Osteocyte (in vitro differentiated cells): ENCODE measurements around the gene PLA2G5. TPM values are rescaled to one million over a fixed set of nuclear protein-coding genes. Genes with fewer than 3 reads are reported as not detected.
A peak's percentile ranks its signal among the peaks of the same experiment; 100 is the strongest.

ENCODE experiments used
- DNase-seq: peaks from one replicate; pipeline ENCODE4 v3.0.0; 2021; ENCODE audit warnings: mixed read lengths; ENCODE audit not compliant: unreplicated experiment; ENCODE audit errors: extremely low spot score
- H3K27ac Mint-ChIP-seq: one replicate; pipeline ENCODE4 v1.8.0; 2021; ENCODE audit warnings: mild to moderate bottlenecking, mixed read lengths; ENCODE audit not compliant: unreplicated experiment
- H3K27me3 Mint-ChIP-seq: one replicate; pipeline ENCODE4 v1.8.0; 2021; ENCODE audit warnings: mixed read lengths; ENCODE audit not compliant: unreplicated experiment
- H3K36me3 Mint-ChIP-seq: one replicate; pipeline ENCODE4 v1.8.0; 2021; ENCODE audit warnings: mixed read lengths; ENCODE audit not compliant: unreplicated experiment
- H3K4me1 Mint-ChIP-seq: one replicate; pipeline ENCODE4 v1.8.0; 2021; ENCODE audit warnings: mixed read lengths; ENCODE audit not compliant: unreplicated experiment
- H3K4me3 Mint-ChIP-seq: one replicate; pipeline ENCODE4 v1.8.0; 2021; ENCODE audit warnings: mild to moderate bottlenecking, moderate library complexity, mixed read lengths; ENCODE audit not compliant: unreplicated experiment
- H3K9me3 Mint-ChIP-seq: one replicate; pipeline ENCODE4 v1.8.0; 2021; ENCODE audit warnings: mixed read lengths; ENCODE audit not compliant: unreplicated experiment
- total RNA-seq: library from RNA; stranded (reverse); gene quantifications from 2 replicates; pipeline ENCODE4 v1.2.1, GENCODE V29; 2021
- TF ChIP-seq, protein P1 (sequence below): fragments of 200-600 bp; sonication (generic); IDR thresholded peaks from 2 replicates; pipeline ENCODE4 v1.5.0; 2021; ENCODE audit warnings: antibody characterized with exemption, mild to moderate bottlenecking, moderate library complexity

Gene PLA2G5
- total RNA-seq, 1 donor from 2014 or later: not detected

DNA sequence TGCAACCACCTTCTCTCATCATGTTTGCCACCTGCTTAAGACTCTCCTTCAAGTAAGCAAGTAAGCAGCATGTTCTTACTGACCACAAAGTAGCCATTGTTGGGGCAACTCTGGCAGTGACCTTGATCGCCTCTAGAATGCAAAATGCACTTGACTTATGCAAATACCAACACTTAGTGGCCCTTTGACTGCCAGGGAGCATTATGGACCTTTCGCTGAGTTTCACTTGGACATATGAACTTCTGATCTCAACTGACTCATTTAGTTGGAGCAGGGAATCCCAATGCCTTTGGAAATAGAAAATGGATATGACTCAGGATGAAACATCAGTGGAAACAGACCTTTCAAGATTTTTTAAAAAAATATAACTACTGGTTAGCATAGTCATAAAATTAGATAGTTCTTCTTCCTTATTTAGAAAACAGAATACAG, 6.1 kb upstream of the PLA2G5 start:
- H3K4me3 Mint-ChIP-seq: no peak overlapping the region
- no peaks in the 10 kb centered on the region for H3K36me3 Mint-ChIP-seq
- TF ChIP-seq, protein P1, sequence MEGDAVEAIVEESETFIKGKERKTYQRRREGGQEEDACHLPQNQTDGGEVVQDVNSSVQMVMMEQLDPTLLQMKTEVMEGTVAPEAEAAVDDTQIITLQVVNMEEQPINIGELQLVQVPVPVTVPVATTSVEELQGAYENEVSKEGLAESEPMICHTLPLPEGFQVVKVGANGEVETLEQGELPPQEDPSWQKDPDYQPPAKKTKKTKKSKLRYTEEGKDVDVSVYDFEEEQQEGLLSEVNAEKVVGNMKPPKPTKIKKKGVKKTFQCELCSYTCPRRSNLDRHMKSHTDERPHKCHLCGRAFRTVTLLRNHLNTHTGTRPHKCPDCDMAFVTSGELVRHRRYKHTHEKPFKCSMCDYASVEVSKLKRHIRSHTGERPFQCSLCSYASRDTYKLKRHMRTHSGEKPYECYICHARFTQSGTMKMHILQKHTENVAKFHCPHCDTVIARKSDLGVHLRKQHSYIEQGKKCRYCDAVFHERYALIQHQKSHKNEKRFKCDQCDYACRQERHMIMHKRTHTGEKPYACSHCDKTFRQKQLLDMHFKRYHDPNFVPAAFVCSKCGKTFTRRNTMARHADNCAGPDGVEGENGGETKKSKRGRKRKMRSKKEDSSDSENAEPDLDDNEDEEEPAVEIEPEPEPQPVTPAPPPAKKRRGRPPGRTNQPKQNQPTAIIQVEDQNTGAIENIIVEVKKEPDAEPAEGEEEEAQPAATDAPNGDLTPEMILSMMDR: no peak
- H3K9me3 Mint-ChIP-seq: no peaks in the 10 kb centered on the region
- H3K27me3 Mint-ChIP-seq: no peaks in the 10 kb centered on the region
- no peak overlapping the region for H3K27ac Mint-ChIP-seq
- DNase-seq: no peak
- no peaks in the 10 kb centered on the region for H3K4me1 Mint-ChIP-seq

- Mint-ChIP-seq H3K27ac (no peak overlapping the region), H3K4me1 (no peaks in the 10 kb centered on the region), H3K36me3 (no peaks in the 10 kb centered on the region), H3K27me3 (peaks cover 6% of the 10 kb centered on the region), H3K9me3 (no peaks in the 10 kb centered on the region), H3K4me3 (no peak overlapping the region)
- TF ChIP-seq, protein P1: no peak
- DNase-seq: peak; percentile 60
Measured at GRCh38 chr1:20068722-20069121, 1.3 kb upstream of the PLA2G5 start.

DNA sequence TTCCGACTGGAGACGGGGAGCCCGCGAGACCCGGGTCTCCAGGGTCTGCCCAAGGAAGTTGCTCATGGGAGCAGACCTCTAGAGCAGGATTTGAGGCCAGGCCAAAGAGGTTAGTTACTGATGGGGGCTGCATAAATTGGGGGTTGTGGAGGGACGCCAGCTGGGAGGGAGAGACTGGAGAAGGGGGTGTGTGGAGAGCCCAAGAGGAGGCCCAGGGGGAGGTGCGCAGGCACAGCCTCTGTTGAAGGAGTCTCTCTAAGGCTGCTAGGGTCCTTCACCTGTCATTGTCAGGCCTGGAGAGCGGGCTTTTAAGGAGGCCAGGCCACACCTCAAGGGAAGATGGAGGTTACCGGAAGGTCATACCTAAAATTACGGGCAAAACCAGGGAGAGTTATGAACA, 363 bp downstream of the PLA2G5 start:
- Mint-ChIP-seq H3K36me3 (no peaks in the 10 kb centered on the region), H3K27ac (no peak overlapping the region), H3K27me3 (peaks cover 6% of the 10 kb centered on the region), H3K4me3 (no peak overlapping the region), H3K4me1 (no peaks in the 10 kb centered on the region), H3K9me3 (no peaks in the 10 kb centered on the region)
- peak; percentile 74 for DNase-seq
- TF ChIP-seq, protein P1: no peak

DNA sequence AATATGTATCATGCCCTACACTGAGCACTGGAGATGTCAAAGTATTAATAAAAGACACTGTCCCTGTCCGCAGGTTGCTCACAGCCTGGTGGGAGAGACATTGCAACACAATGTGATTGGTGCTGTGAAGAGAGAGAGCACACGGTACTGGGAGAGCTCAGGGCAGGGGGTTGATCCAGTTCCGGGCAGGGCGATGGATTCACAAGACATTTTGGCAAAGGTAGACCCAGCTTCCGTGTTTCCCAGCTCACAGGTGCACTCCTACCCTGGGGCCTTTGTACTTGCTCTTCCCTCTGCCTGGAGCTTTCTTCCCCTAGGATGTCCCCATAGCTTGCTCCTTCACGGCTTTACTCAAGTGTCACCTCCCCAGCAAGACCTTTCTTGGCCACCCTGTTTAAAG, 1.4 kb downstream of the PLA2G5 start:
- Mint-ChIP-seq H3K27ac (no peak overlapping the region), H3K36me3 (no peaks in the 10 kb centered on the region), H3K4me1 (no peaks in the 10 kb centered on the region), H3K4me3 (no peak overlapping the region), H3K9me3 (no peaks in the 10 kb centered on the region), H3K27me3 (peaks cover 6% of the 10 kb centered on the region)
- peak; percentile 34 for DNase-seq
- TF ChIP-seq, protein P1: no peak

DNA sequence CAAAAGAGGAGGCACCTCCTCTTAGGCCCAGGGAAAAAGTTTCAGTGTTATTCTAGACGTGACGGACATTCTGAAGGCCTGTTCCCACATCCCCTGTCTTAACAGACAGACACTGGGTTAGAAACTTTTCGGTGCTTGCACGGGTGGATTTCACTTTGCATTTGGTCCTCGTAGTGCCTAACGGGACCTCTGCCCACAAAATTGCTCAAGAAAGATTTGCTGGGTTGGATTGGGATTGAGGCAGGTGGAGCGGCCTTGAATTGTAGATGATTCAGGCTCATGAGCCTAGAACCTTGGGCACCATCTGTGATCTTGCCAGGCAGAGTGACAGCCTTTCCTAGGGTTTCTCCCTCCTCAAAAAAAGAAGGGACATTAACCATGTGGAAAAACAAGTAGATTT, 2.8 kb downstream of the PLA2G5 start:
- Mint-ChIP-seq H3K4me3 (no peak overlapping the region), H3K36me3 (no peaks in the 10 kb centered on the region), H3K27ac (no peak overlapping the region), H3K27me3 (peaks cover 6% of the 10 kb centered on the region), H3K4me1 (no peaks in the 10 kb centered on the region), H3K9me3 (no peaks in the 10 kb centered on the region)
- TF ChIP-seq, protein P1: no peak
- DNase-seq: peak; percentile 32
